NCI-H69 (cell line): ENCODE results near the gene CBARP.

ENCODE experiments used
- DNase-seq: peaks from one replicate; lab custom pipeline; 2025; lab: John Stamatoyannopoulos, UW

CBARP gene

GRCh38 chr19:1237754-1238368 is at the start of gene CBARP:
Gene CBARP, minus strand, starts transcription at chr19:1238005. Its CDS starts 1,905 bp downstream, at chr19:1236100.
- peak; percentile 77 for DNase-seq

GRCh38 chr19:1286487-1287353 is 48.9 kb upstream of the CBARP start:
- DNase-seq: no peak

GRCh38 chr19:1285737-1286360 is 48.0 kb upstream of the CBARP start, which contains the start of gene EFNA2:
Gene EFNA2, plus strand, starts transcription at chr19:1285873. Its CDS starts 296 bp downstream, at chr19:1286169.
- DNase-seq: peak; percentile 48

GRCh38 chr19:1284979-1285736 is 47.4 kb upstream of the CBARP start:
- DNase-seq: no peak

- no peak for DNase-seq
These were observed 46.6 kb upstream of the CBARP start for GRCh38 chr19:1284293-1284978.

GRCh38 chr19:1283917-1284292 is 46.1 kb upstream of the CBARP start:
- no peak for DNase-seq

GRCh38 chr19:1283207-1283916 is 45.6 kb upstream of the CBARP start:
- no peak for DNase-seq

- no peak for DNase-seq
These were observed 44.9 kb upstream of the CBARP start for GRCh38 chr19:1282588-1283206.

- DNase-seq: no peak
These were observed 43.9 kb upstream of the CBARP start for GRCh38 chr19:1281569-1282287.

- no peak for DNase-seq
These were observed 43.1 kb upstream of the CBARP start for GRCh38 chr19:1280636-1281568.

GRCh38 chr19:1279782-1280341 is 42.1 kb upstream of the CBARP start:
- peak; percentile 80 for DNase-seq

GRCh38 chr19:1278713-1279660 is 41.2 kb upstream of the CBARP start:
- no peak for DNase-seq

- no peak for DNase-seq
These were observed 40.3 kb upstream of the CBARP start for GRCh38 chr19:1278074-1278473.

- no peak for DNase-seq
These were observed 39.3 kb upstream of the CBARP start for GRCh38 chr19:1277061-1277460.

- no peak for DNase-seq
These were observed 38.8 kb upstream of the CBARP start for GRCh38 chr19:1276628-1277022.

GRCh38 chr19:1275976-1276627 is 38.3 kb upstream of the CBARP start:
- no peak for DNase-seq
